ENCODE results near the gene EPN3.
A peak's percentile ranks its signal among the peaks of the same experiment; 100 is the strongest.

EPN3 gene

GRCh38 chr17:50511058-50511457 is 21.5 kb upstream of the EPN3 start:
- peak in 1 of 2 donors; percentile 37 for DNase-seq

- no peak for DNase-seq
Observed at GRCh38 chr17:50513495-50513894, 19.0 kb upstream of the EPN3 start.

DNA sequence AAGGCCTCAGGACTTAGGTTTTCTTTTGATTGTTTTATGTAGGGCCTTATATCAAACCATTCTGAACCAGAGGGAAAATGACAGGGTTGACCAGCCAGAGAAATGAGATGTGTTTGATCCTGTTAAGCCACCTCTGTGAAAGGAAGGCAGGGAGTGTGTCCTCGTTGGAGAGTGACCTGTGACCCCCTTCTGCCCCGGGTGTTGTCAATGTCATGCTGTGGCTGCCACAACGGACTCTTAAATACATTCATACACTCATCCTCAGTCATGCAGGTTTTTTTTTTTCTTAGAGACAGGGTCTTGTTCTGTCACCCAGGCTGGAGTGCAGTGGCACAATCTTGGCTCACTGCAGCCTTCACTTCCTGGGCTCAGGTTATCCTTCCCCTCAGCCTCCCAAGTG is 18.1 kb upstream of the EPN3 start:
- DNase-seq: no peak

DNA sequence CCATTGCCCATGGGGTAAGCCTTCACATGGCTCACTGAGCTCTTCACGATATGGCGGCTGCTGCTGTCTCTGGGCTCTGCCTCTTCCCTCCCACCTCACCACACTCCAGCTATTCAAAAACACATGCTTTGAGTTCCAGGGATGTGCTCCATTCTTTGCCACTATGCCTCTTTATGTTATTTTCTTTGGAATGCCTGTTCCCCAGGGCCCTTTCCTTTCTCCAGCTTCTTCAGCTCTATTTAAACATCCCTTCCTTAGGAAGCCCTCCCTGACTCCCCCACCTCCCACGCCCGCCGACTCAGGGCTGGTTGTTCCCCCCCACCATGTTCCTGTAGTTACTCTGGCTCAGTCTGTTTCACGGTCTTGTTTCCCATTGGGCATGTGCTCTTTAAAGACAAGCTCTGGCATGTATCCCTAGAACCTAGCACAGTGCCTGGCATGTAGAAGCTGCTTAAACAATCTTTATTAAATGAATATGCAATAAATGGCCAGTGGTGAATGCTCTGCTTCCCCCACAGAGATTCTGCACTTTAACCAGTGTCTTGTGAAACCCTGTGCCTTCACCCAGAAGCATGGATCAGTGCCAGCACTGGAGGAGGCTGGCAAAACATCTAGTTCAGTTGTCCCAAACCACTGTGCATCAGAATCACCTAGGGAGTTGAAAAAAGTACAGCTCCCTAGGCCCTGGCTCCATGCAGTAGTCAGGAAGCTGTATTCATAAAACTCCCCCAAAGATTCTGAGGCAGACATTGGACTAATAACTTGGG is 17.4 kb upstream of the EPN3 start:
- no peak for DNase-seq

- no peak for DNase-seq
Observed at GRCh38 chr17:50517011-50517410, 15.5 kb upstream of the EPN3 start.

- no peak for DNase-seq
Observed at GRCh38 chr17:50517504-50518383, 14.8 kb upstream of the EPN3 start.

- no peak for DNase-seq
Observed at GRCh38 chr17:50518384-50519023, 14.0 kb upstream of the EPN3 start.

- DNase-seq: no peak
Observed at GRCh38 chr17:50519141-50519834, 13.2 kb upstream of the EPN3 start.

DNA sequence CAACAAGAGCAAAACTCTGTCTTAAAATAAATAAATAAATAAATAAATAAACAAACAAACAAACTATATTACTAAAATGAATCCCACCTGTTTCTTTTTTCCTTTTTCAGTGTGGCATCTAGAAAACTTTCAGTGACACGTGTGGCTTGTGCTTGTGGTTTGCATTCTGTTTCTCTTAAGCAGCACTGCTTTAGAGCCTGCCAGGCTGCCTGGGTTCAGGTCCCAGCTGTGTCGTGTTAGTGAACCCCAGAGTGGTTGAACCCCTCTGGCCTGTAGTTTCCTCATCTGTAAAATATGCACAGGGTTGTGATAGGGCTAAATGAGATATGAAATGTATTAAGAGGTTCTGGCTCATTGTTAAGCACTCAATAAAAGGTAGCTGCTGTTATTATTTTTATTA is 12.1 kb upstream of the EPN3 start:
- DNase-seq: no peak

DNA sequence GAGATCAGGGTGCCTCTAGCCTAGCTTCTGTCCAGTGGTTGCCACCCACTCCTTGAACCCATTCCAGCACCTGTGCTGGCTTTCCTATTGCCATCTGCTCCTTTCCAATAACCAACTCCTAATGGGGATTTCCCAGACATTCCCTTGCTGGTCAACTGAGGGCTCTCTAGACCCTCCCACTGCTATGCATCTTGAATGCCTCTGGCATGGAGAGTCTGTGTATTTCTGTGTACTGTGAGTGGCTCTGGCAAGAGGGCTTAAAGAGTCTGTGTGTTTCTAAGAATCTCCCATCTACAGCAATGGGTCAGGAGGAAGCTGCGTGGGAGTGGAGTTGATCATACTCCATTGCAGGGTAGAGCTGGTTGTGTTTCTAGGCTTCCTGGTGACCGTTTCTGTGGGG is 11.0 kb upstream of the EPN3 start:
- DNase-seq: no peak

- DNase-seq: no peak
Observed at GRCh38 chr17:50522766-50523165, 9.8 kb upstream of the EPN3 start.

- DNase-seq: no peak
Observed at GRCh38 chr17:50523208-50523607, 9.3 kb upstream of the EPN3 start.

DNA sequence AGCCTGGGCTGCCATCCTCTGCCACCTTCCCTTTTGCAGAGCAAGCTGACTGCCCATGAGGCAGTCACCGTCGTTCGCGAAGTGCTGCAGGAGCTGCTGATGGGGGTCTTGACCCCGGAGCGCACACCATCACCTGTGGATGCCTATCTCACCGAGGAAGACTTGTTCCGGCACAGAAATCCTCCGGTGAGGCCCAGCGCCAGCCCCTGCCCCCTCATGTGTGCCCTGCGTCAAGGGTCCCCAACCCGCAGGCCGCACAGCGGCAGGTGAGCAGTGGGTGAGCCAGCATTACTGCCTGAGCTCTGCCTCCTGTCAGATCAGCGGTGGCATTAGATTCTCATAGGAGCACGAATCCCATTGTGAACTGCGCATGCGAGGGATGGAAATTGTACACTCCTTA is 7.7 kb upstream of the EPN3 start:
- no peak for DNase-seq

- no peak for DNase-seq
Observed at GRCh38 chr17:50527155-50527762, 5.3 kb upstream of the EPN3 start.

GRCh38 chr17:50527949-50528474 is 4.5 kb upstream of the EPN3 start:
- DNase-seq: no peak

DNA sequence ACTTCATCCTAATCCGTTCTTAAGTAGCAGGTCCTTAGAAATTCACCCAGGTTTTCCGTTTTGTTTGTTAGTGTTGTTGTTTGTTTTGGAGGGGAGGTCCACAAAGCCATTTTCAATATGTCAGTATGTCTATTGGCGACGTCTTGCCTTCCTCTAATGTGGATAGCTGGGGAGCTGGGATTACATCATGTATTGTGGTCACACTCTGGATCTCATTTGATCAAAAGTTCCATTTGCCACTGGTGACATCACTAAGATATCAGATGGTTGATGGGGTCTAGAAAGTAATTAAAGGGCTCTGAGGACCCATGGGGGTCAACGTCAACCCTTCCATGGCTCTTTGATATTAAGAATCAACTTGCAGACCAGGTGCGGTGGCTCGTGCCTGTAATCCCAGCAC is 2.7 kb upstream of the EPN3 start:
- DNase-seq: no peak

- no peak for DNase-seq
Observed at GRCh38 chr17:50531428-50532025, 1.0 kb upstream of the EPN3 start.

DNA sequence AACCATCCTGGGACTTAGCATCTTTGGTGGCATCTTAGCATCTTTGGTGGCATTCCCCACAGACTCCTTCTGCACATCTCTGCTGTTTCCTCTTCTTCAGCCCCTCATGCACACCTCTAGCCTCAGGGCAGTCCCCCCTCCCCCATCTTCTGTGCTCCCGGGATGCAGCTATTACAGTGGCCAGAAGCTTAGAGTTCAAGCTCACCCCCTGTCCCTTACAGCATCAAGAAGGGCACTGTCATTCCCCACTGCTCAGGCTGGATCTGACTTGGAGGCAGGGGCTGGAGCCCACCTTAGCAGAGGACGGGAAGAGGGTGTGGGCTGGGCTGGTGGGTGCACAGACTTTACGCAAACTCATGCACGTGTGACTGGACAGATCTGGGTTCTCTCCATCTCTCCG is 650 bp downstream of the EPN3 start:
- DNase-seq: no peak

DNA sequence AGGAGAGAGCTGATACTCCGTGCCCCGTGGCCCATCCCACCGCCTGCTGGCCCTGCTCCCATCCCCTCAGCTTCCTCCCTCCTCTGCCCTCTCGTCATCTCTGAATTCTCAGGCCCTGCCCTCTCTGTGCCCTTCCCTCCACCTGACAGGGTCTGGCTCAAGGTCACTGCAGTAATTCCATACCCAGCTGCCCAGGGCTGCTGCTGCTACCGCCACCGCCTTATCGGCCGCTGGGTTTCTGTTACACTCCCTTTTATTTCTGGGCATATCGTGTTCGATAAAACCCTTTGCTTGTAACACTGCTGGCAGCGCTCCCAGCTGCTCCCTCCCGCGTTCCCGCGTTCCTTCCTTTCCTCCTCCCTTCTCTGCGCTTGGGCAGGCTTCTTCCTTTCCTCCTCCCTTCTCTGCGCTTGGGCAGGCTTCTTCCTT is 1.2 kb downstream of the EPN3 start:
- DNase-seq: no peak

DNA sequence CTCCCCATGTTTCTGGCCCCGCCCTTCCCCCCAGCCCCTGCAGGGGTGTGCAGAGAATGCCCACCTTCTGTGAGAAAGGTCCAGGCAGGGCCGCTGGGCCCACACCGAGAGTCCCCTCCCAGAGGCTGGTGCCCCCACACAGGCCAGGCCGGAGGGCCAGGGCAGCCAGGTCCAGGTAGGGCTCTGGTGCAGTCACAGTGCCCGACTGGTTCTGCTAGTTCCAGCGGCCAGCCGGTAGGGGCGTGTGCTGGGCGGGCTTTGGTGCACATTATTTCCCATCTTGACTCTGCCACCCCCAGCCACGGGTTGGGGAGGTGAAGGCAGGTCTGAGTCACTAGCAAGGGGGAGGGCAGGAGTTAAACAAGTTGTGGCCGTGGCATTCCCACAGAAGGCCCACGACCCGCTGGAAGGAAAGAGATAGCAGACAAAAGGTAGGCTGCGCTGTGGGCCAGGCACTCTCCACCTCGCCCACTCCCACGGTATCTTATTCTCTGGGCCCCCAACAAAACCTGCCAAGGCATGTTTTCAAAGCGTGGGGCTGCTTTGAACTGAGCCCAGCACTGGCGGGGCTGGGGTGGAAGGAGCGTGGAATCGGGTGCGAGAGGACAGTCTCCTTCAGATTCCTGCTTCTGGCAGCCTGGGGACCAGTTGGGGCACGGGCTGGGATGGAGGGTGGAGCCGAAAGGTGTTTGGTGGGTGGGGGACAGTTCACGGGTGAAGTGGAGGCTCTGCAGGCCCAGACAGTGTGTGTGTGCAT is 1.9 kb downstream of the EPN3 start:
- DNase-seq: no peak

GRCh38 chr17:50534979-50535326 is 2.4 kb downstream of the EPN3 start:
- DNase-seq: no peak

All from activated CD4-positive, alpha-beta T cell treated with anti-CD3 and anti-CD28 coated beads for 4 hours (primary cell).